Adrenal gland (tissue), 19 donors: ENCODE data around the gene HMGCLL1. TPM values are rescaled to one million over a fixed set of nuclear protein-coding genes. Genes with fewer than 3 reads are reported as not detected.

Experiments
- DNase-seq, 7 donors: peaks; one replicate each; pipeline ENCODE4 v3.0.0-alpha.2; 2019 to 2020
- H3K27ac ChIP-seq, 5 donors: fragments of 200-600 bp; sonication (generic) in 4 of 5; 1 replicate in 3 of 5; 2 replicates in 2 of 5; pipeline versions ENCODE4 v1.5.1 to v1.8.0; 2016 to 2020; ENCODE audit warnings: mild to moderate bottlenecking in 1 of 5
- H3K27me3 ChIP-seq: fragments of 200-600 bp; 2 replicates; pipeline ENCODE4 v1.8.0; 2021
- H3K36me3 ChIP-seq, 2 donors: fragments of 200-600 bp; replicated peaks in 1 of 2; 1 replicate in 1 of 2; 2 replicates in 1 of 2; pipeline versions ENCODE4 v1.5.1 to v1.8.0; 2018 to 2022
- H3K4me1 ChIP-seq, 2 donors: fragments of 200-600 bp; replicated peaks in 1 of 2; 1 replicate in 1 of 2; 2 replicates in 1 of 2; pipeline versions ENCODE4 v1.5.1 to v1.8.0; 2018 to 2021
- H3K4me3 ChIP-seq, 4 donors: fragments of 200-600 bp; sonication (generic) in 3 of 4; one replicate each; pipeline ENCODE4 v1.5.1; 2016 to 2018
- H3K9me3 ChIP-seq, 3 donors: fragments of 200-600 bp; sonication (generic) in 1 of 3; replicated peaks in 1 of 3; 1 replicate in 2 of 3; 2 replicates in 1 of 3; pipeline versions ENCODE4 v1.5.1 to v1.8.0; 2016 to 2021
- CTCF ChIP-seq, 6 experiments: fragments of 450-650 bp in 4 of 6; fragments of 200-600 bp in 2 of 6; sonication (generic) in 1 of 6; IDR thresholded peaks; 1 replicate in 5 of 6; 2 replicates in 1 of 6; pipeline versions ENCODE4 v1.5.1 to v1.8.0; 2016 to 2021; ENCODE audit warnings: antibody characterized with exemption in 6 of 6, mild to moderate bottlenecking in 2 of 6, moderate library complexity in 1 of 6
- POLR2A ChIP-seq, 2 donors: fragments of 450-650 bp; IDR thresholded peaks; one replicate each; pipeline ENCODE4 v1.6.1; 2017; ENCODE audit warnings: antibody characterized with exemption in 2 of 2, mild to moderate bottlenecking in 2 of 2, moderate library complexity in 1 of 2
- WGBS, 4 donors: extraction: QIAGEN DNeasy Blood & Tissue Kit in 2 of 4; methylation state at CpG; one replicate each; pipeline versions ENCODE4 v1.1.5 to v1.1.7; 2013 to 2017; 5-methylcytosine and 5-hydroxymethylcytosine counted together
- intact Hi-C, 2 donors: fragments of 100-400 bp; cut with DNase I; formaldehyde crosslinking; loops; one replicate each; pipeline versions ENCODE4 v1.14.1 to v1.15.0; 2022 to 2023
- long read RNA-seq, 10 donors: library from polyadenylated mRNA in 3 of 10; unstranded in 2 of 10; stranded (forward) in 1 of 10; transcript quantifications; one replicate each; pipeline ENCODE4 v2.0.0 and lab custom pipeline, GENCODE V29; 2021 to 2026
- polyA plus RNA-seq, 3 donors: library from polyadenylated mRNA; stranded (reverse); fragments of 200-250 nt in 2 of 3; fragments of 350-450 nt in 1 of 3; fragmentation: Illumina TruSeq in 1 of 3; extraction: RNeasy Lipid Tissue Mini Kit (QIAGEN cat#74804) in 1 of 3; gene quantifications; one replicate each; pipeline ENCODE4 v1.2.3, GENCODE V29; 2013 to 2014
- total RNA-seq, 9 donors: library from RNA; depleted of rRNA in 4 of 9; stranded (reverse); fragments of >200 nt in 4 of 9; fragments of 120-200 nt in 1 of 9; fragmentation: NEBNext Ultra II Directional in 1 of 9; extraction: Animal tissue kit (Norgen Biotek cat#: 25700) in 1 of 9; gene quantifications; one replicate each; pipeline versions ENCODE4 v1.1.0 to v1.2.4, GENCODE V29; 2013 to 2023
- donor health status: healthy with polysubstance abuse.
- donor health status: Bipolar disorder and iron deficiency.
- donor health status: DM: yes; HTN: yes; CAD: no.
- donor health status: DM: no; HTN: no; CAD: no.
- donor health status: DM: no; HTN: no; CAD: no.
- donor health status: DM: yes; HTN: yes; CAD: no.

The HMGCLL1 gene
- 1 to 10 TPM in 6 of 9 donors, under 1 TPM in 2, not detected in 1; 0.26 to 5.2 (median 2.1) TPM for total RNA-seq
- 1 to 10 TPM in 2 of 3 donors, under 1 TPM in 1; 0.71 to 4.6 (median 1.7) TPM for polyA plus RNA-seq
- long read RNA-seq, donor 1: 0 reads
- long read RNA-seq, donor 2: 0 reads
- long read RNA-seq, donor 3: 0 reads
- long read RNA-seq, donor 4: 0 reads
- long read RNA-seq, donor 5: 0 reads
- long read RNA-seq, donor 6, partial matches to known transcripts: 1 of 3 reads
- long read RNA-seq, donor 6, other reads (novel, unspliced or antisense): 0 of 3 reads
- long read RNA-seq, donor 7: 0 reads
- long read RNA-seq, donor 8: 0 reads
- long read RNA-seq, donor 9, partial matches to known transcripts: 0 of 1 reads
- long read RNA-seq, donor 9, other reads (novel, unspliced or antisense): 0 of 1 reads
- long read RNA-seq, donor 10: 0 reads

- peak within 1 kb of the TSS in 1 of 5 donors; percentile 37 for H3K27ac ChIP-seq
- no peaks in the 10 kb centered on the region for H3K4me1 ChIP-seq
- H3K27me3 ChIP-seq: no peaks in the 10 kb centered on the region
- no peaks in the 10 kb centered on the region for H3K9me3 ChIP-seq
- TF ChIP-seq POLR2A (IDR thresholded peaks at IDR 0.05): peak in 1 of 2 donors; percentile 29
- no peak for TF ChIP-seq CTCF (IDR thresholded peaks at IDR 0.05)
- DNase-seq: peak in 3 of 7 donors; percentile 25 to 79 (median 30)
- peak within 1 kb of the TSS in 1 of 4 donors; percentile 35 for H3K4me3 ChIP-seq
- WGBS, 4 donors: 8 to 14% (median 10%) methylated on average over 27 to 49 of the region's 49 CpGs
- intact Hi-C loops: no loop called here
- no peaks in the 10 kb centered on the region for H3K36me3 ChIP-seq
These were observed at the start of gene HMGCLL1 for GRCh38 chr6:55578537-55579363. TSS of gene HMGCLL1 (minus strand) at chr6:55579192. CDS start at chr6:55579055, 137 bp downstream.

GRCh38 chr6:55621993-55622392 lies 43.0 kb upstream of the HMGCLL1 start:
- H3K4me1 ChIP-seq: no peaks in the 10 kb centered on the region
- H3K27ac ChIP-seq: no peak overlapping the region
- no peaks in the 10 kb centered on the region for H3K9me3 ChIP-seq
- 88 to 93% (median 91%) methylated on average over 1 of the region's 1 CpG for WGBS, 4 donors
- no peaks in the 10 kb centered on the region for H3K36me3 ChIP-seq
- H3K27me3 ChIP-seq: no peaks in the 10 kb centered on the region
- no peak for DNase-seq
- intact Hi-C loops: no loop called here
- no peak overlapping the region for H3K4me3 ChIP-seq
- TF ChIP-seq POLR2A (IDR thresholded peaks at IDR 0.05): no peak
- no peak for TF ChIP-seq CTCF (IDR thresholded peaks at IDR 0.05)

- H3K4me3 ChIP-seq: no peak overlapping the region
- DNase-seq: no peak
- no peaks in the 10 kb centered on the region for H3K4me1 ChIP-seq
- no peaks in the 10 kb centered on the region for H3K36me3 ChIP-seq
- no peaks in the 10 kb centered on the region for H3K9me3 ChIP-seq
- intact Hi-C loops: no loop called here
- WGBS, 4 donors: 92 to 100% (median 94%) methylated on average over 3 of the region's 3 CpGs
- no peak overlapping the region for H3K27ac ChIP-seq
- H3K27me3 ChIP-seq: no peaks in the 10 kb centered on the region
- TF ChIP-seq POLR2A (IDR thresholded peaks at IDR 0.05) (no peak), CTCF (IDR thresholded peaks at IDR 0.05) (no peak)
These were observed 42.3 kb upstream of the HMGCLL1 start for GRCh38 chr6:55621244-55621643.

GRCh38 chr6:55617272-55617671 lies 38.3 kb upstream of the HMGCLL1 start:
- Histone ChIP-seq H3K4me3 (no peak overlapping the region), H3K27me3 (no peaks in the 10 kb centered on the region), H3K36me3 (no peaks in the 10 kb centered on the region), H3K4me1 (no peaks in the 10 kb centered on the region), H3K27ac (no peak overlapping the region), H3K9me3 (no peaks in the 10 kb centered on the region)
- DNase-seq: peak in 4 of 7 donors; percentile 20 to 58 (median 39)
- intact Hi-C loops: loop anchor here in 1 of 2 donors (10.0 kb wide), 1 partner anchor 338 kb away; no protein-coding TSS in a partner anchor
- TF ChIP-seq POLR2A (IDR thresholded peaks at IDR 0.05) (no peak), CTCF (IDR thresholded peaks at IDR 0.05) (peak in 5 of 6 experiments; percentile 35 to 55 (median 49))
- 83 to 92% (median 89%) methylated on average over 5 of the region's 5 CpGs for WGBS, 4 donors
